ENCODE results near the gene KIF17. TPM values are rescaled to one million over a fixed set of nuclear protein-coding genes. Genes with fewer than 3 reads are reported as not detected.

The KIF17 gene
- polyA plus RNA-seq, 1 of the 3 experiments (the other 2 are of a cell fraction) = 4.3 TPM

GRCh38 chr1:20645414-20645813 is 72.4 kb downstream of the KIF17 start:
- CTCF ChIA-PET = interaction anchor here (1.1 to 1.9 kb wide), 3 partner anchors 12 to 124 kb away, joined by 4 to 10 read pairs (median 5); partner anchors contain the start of gene PINK1

GRCh38 chr1:20644416-20644815 is 73.4 kb downstream of the KIF17 start:
- CTCF ChIA-PET = no interaction called here
- H3F3A ChIP-seq (replicated peaks; ENCODE audit: insufficient read depth) = no peaks in the 10 kb centered on the region
- H3K27me3 ChIP-seq (ENCODE audit: insufficient read depth) = no peaks in the 10 kb centered on the region
- H3K27ac ChIP-seq (ENCODE audit: low read depth in 2 of 2, low read length in 1 of 2) = no peak overlapping the region
- H4K20me1 ChIP-seq (ENCODE audit: insufficient read depth) = no peaks in the 10 kb centered on the region
- no peaks in the 10 kb centered on the region for H3K9me2 ChIP-seq
- POLR2A ChIA-PET = no interaction called here
- H3K36me3 ChIP-seq (replicated peaks in 1 of 2; ENCODE audit: control insufficient read depth in 1 of 2, insufficient read depth in 2 of 2, low read length in 1 of 2) = peaks cover 17 to 25% of the 10 kb centered on the region in 2 experiments
- no peak overlapping the region for H2AFZ ChIP-seq (ENCODE audit: low read depth)
- DNase-seq = no peak
- H3K79me2 ChIP-seq (ENCODE audit: insufficient read depth) = no peaks in the 10 kb centered on the region
- WGBS (ENCODE audit: low lambda C conversion rate) = 100% methylated on average over 13 of the region's 13 CpGs
- TF ChIP-seq CHD2 (IDR thresholded peaks at IDR 0.05; ENCODE audit: low read length, partially characterized antibody) = no peak
- TF ChIP-seq YY1 (IDR thresholded peaks at IDR 0.05; ENCODE audit: low read depth) = no peak
- no peak for TF ChIP-seq POLR2AphosphoS5 (IDR thresholded peaks at IDR 0.05; ENCODE audit: low read depth, low read length)
- no peak for TF ChIP-seq IRF3 (IDR thresholded peaks at IDR 0.05; ENCODE audit: low read depth, low read length)
- TF ChIP-seq RXRA (IDR thresholded peaks at IDR 0.05; ENCODE audit: borderline replicate concordance, low read depth) = no peak
- TF ChIP-seq CTCF (IDR thresholded peaks at IDR 0.05) = no peak
- no peak for TF ChIP-seq USF1 (IDR thresholded peaks at IDR 0.05; ENCODE audit: borderline replicate concordance, low read depth)
- no peak for TF ChIP-seq RCOR1 (IDR thresholded peaks at IDR 0.05; ENCODE audit: low read length)
- no peak for TF ChIP-seq TEAD4 (IDR thresholded peaks at IDR 0.05; ENCODE audit: borderline replicate concordance, insufficient read depth)
- TF ChIP-seq ZBTB33 (IDR thresholded peaks at IDR 0.05; ENCODE audit: borderline replicate concordance, low read depth) = no peak
- no peak for TF ChIP-seq RAD21 (IDR thresholded peaks at IDR 0.05; ENCODE audit: low read length)
- no peak for TF ChIP-seq TAF1 (IDR thresholded peaks at IDR 0.05; ENCODE audit: borderline replicate concordance, low read depth, low read length)
- no peak for TF ChIP-seq GATA2 (CRISPR knock-in tag; IDR thresholded peaks at IDR 0.05)
- TF ChIP-seq FOXJ3 (CRISPR knock-in tag; IDR thresholded peaks at IDR 0.05) = no peak
- no peak overlapping the region for H3K4me3 ChIP-seq (ENCODE audit: low read depth in 2 of 2, low read length in 1 of 2)
- no peaks in the 10 kb centered on the region for H3K9me3 ChIP-seq
- H3K4me2 ChIP-seq = no peak overlapping the region
- no peak overlapping the region for H3K9ac ChIP-seq
- no peaks in the 10 kb centered on the region for H3K4me1 ChIP-seq (ENCODE audit: control insufficient read depth in 1 of 2, insufficient read depth in 2 of 2, low read depth in 1 of 2, low read length in 1 of 2)

More at GRCh38 chr1:20645414-20645813, 72.4 kb downstream of the KIF17 start:
- Histone ChIP-seq H3K4me2 (no peak overlapping the region), H3K27me3 (ENCODE audit: insufficient read depth) (no peaks in the 10 kb centered on the region), H4K20me1 (ENCODE audit: insufficient read depth) (no peaks in the 10 kb centered on the region), H3K9me3 (no peaks in the 10 kb centered on the region), H3K36me3 (replicated peaks in 1 of 2; ENCODE audit: control insufficient read depth in 1 of 2, insufficient read depth in 2 of 2, low read length in 1 of 2) (peaks cover 24 to 27% of the 10 kb centered on the region in 2 experiments), H3K27ac (ENCODE audit: low read depth in 2 of 2, low read length in 1 of 2) (no peak overlapping the region), H3K9ac (no peak overlapping the region), H2AFZ (ENCODE audit: low read depth) (no peak overlapping the region), H3F3A (replicated peaks; ENCODE audit: insufficient read depth) (no peaks in the 10 kb centered on the region), H3K9me2 (no peaks in the 10 kb centered on the region), H3K79me2 (ENCODE audit: insufficient read depth) (no peaks in the 10 kb centered on the region), H3K4me3 (ENCODE audit: low read depth in 2 of 2, low read length in 1 of 2) (no peak overlapping the region), H3K4me1 (ENCODE audit: control insufficient read depth in 1 of 2, insufficient read depth in 2 of 2, low read depth in 1 of 2, low read length in 1 of 2) (no peaks in the 10 kb centered on the region)
- no peak for DNase-seq
- TF ChIP-seq FOXJ3 (CRISPR knock-in tag; IDR thresholded peaks at IDR 0.05) = no peak
- TF ChIP-seq RAD21 (IDR thresholded peaks at IDR 0.05; ENCODE audit: low read length) = no peak
- no peak for TF ChIP-seq MEF2A (IDR thresholded peaks at IDR 0.05; ENCODE audit: borderline replicate concordance, low read depth)
- no peak for TF ChIP-seq CHD2 (IDR thresholded peaks at IDR 0.05; ENCODE audit: low read length, partially characterized antibody)
- TF ChIP-seq YY1 (IDR thresholded peaks at IDR 0.05; ENCODE audit: low read depth) = no peak
- no peak for TF ChIP-seq NFIC (IDR thresholded peaks at IDR 0.05; ENCODE audit: borderline replicate concordance)
- TF ChIP-seq TAF1 (IDR thresholded peaks at IDR 0.05; ENCODE audit: borderline replicate concordance, low read depth, low read length) = no peak
- no peak for TF ChIP-seq JUND (IDR thresholded peaks at IDR 0.05)
- TF ChIP-seq FOXM1 (IDR thresholded peaks at IDR 0.05; ENCODE audit: low read depth) = no peak
- TF ChIP-seq RCOR1 (IDR thresholded peaks at IDR 0.05; ENCODE audit: low read length) = no peak
- no peak for TF ChIP-seq USF2 (IDR thresholded peaks at IDR 0.05; ENCODE audit: borderline replicate concordance, low read depth, low read length)
- POLR2A ChIA-PET = interaction anchor here (1.1 kb wide), 1 partner anchor 125 kb away, joined by 3 read pairs; no protein-coding TSS in a partner anchor
- WGBS (ENCODE audit: low lambda C conversion rate) = 87% methylated on average over 14 of the region's 14 CpGs

Data from SK-N-SH (cell line).